Neuronal stem cell (in vitro differentiated cells): ENCODE results near the gene AVEN.

Experiments used
- DNase-seq: peaks from one replicate; pipeline ENCODE4 v3.0.0-alpha.2; 2013; ENCODE audit warnings: low spot score
- H2AFZ ChIP-seq: one replicate; pipeline ENCODE4 v1.6.1; 2013; ENCODE audit warnings: mild to moderate bottlenecking, low read length, inconsistent platforms
- H2AK5ac ChIP-seq: 2 replicates; pipeline ENCODE4 v1.6.1; 2013; ENCODE audit warnings: low read depth, mild to moderate bottlenecking, inconsistent platforms, low read length, moderate library complexity, mixed read lengths
- H2BK120ac ChIP-seq: 2 replicates; pipeline ENCODE4 v1.6.1; 2013; ENCODE audit warnings: low read depth, mild to moderate bottlenecking, inconsistent platforms, low read length, moderate library complexity, mixed read lengths
- H2BK12ac ChIP-seq: one replicate; pipeline ENCODE4 v1.6.1; 2013; ENCODE audit warnings: low read length, inconsistent platforms
- H2BK15ac ChIP-seq: 2 replicates; pipeline ENCODE4 v1.6.1; 2013; ENCODE audit warnings: mild to moderate bottlenecking, low read length, inconsistent platforms, mixed read lengths
- H2BK5ac ChIP-seq: one replicate; pipeline ENCODE4 v1.6.1; 2013; ENCODE audit warnings: inconsistent platforms, mild to moderate bottlenecking, low read length, moderate library complexity
- H3K14ac ChIP-seq: one replicate; pipeline ENCODE4 v1.6.1; 2013; ENCODE audit warnings: low read length, inconsistent platforms
- H3K18ac ChIP-seq: 2 replicates; pipeline ENCODE4 v1.6.1; 2013; ENCODE audit warnings: low read length, inconsistent platforms
- H3K23ac ChIP-seq: 2 replicates; pipeline ENCODE4 v1.6.1; 2013; ENCODE audit warnings: low read depth, mild to moderate bottlenecking, mixed read lengths, low read length, inconsistent platforms; ENCODE audit not compliant: poor library complexity
- H3K27ac ChIP-seq: replicated peaks from 3 replicates; pipeline ENCODE4 v1.5.1; 2013; ENCODE audit warnings: low read length, inconsistent platforms
- H3K27me3 ChIP-seq, 3 experiments: 2 replicates each; pipeline ENCODE4 v1.6.1; 2013; ENCODE audit warnings: low read length in 3 of 3, mild to moderate bottlenecking in 2 of 3, inconsistent platforms in 1 of 3, low read depth in 1 of 3, mixed read lengths in 1 of 3, moderate library complexity in 1 of 3; ENCODE audit not compliant: control insufficient read depth in 3 of 3, insufficient read depth in 3 of 3
- H3K36me3 ChIP-seq, 2 donors: replicated peaks in 1 of 2; 2 replicates each; pipeline ENCODE4 v1.6.1; 2013; ENCODE audit warnings: low read length in 2 of 2; ENCODE audit not compliant: control insufficient read depth in 2 of 2, insufficient read depth in 2 of 2
- H3K4ac ChIP-seq: 2 replicates; pipeline ENCODE4 v1.6.1; 2013; ENCODE audit warnings: inconsistent platforms, mild to moderate bottlenecking, low read length, moderate library complexity
- H3K4me1 ChIP-seq, 2 donors: 1 replicate in 1 of 2; 2 replicates in 1 of 2; pipeline ENCODE4 v1.6.1; 2013; ENCODE audit warnings: low read length in 2 of 2, low read depth in 1 of 2; ENCODE audit not compliant: control insufficient read depth in 2 of 2, insufficient read depth in 1 of 2
- H3K4me2 ChIP-seq: one replicate; pipeline ENCODE4 v1.6.1; 2013; ENCODE audit warnings: mild to moderate bottlenecking, low read length, inconsistent platforms; ENCODE audit not compliant: insufficient read depth, poor library complexity, severe bottlenecking
- H3K4me3 ChIP-seq, 2 donors: 2 replicates each; pipeline ENCODE4 v1.5.1; 2013; ENCODE audit warnings: low read length in 2 of 2, mild to moderate bottlenecking in 2 of 2, inconsistent platforms in 1 of 2, moderate library complexity in 1 of 2
- H3K79me1 ChIP-seq: one replicate; pipeline ENCODE4 v1.6.1; 2013; ENCODE audit warnings: low read depth, mild to moderate bottlenecking, inconsistent platforms, low read length, moderate library complexity
- H3K9ac ChIP-seq: one replicate; pipeline ENCODE4 v1.6.1; 2013; ENCODE audit warnings: mild to moderate bottlenecking, low read depth, low read length, inconsistent platforms; ENCODE audit not compliant: poor library complexity
- H3K9me3 ChIP-seq, 2 donors: replicated peaks in 1 of 2; 2 replicates each; pipeline versions ENCODE3 to v1.6.1; 2013; ENCODE audit warnings: low read length in 2 of 2, mild to moderate bottlenecking in 2 of 2, inconsistent platforms in 1 of 2, low read depth in 1 of 2, mixed read lengths in 1 of 2, moderate library complexity in 1 of 2; ENCODE audit not compliant: control insufficient read depth in 2 of 2, insufficient read depth in 1 of 2
- H4K8ac ChIP-seq: one replicate; pipeline ENCODE4 v1.6.1; 2013; ENCODE audit warnings: low read depth, mild to moderate bottlenecking, inconsistent platforms, low read length, moderate library complexity
- H4K91ac ChIP-seq: one replicate; pipeline ENCODE4 v1.6.1; 2013; ENCODE audit warnings: low read length, low read depth, mild to moderate bottlenecking, inconsistent platforms; ENCODE audit not compliant: poor library complexity
- WGBS, 2 donors: extraction: QIAGEN DNeasy Blood & Tissue Kit; methylation state at CpG; one replicate each; pipeline ENCODE4 v1.1.7; 2013; ENCODE audit warnings: missing lambda C conversion rate in 2 of 2, mixed read lengths in 1 of 2; ENCODE audit not compliant: insufficient read length in 2 of 2, insufficient replicate concordance in 1 of 2; ENCODE audit errors: extremely low coverage in 2 of 2; 5-methylcytosine and 5-hydroxymethylcytosine counted together

Gene AVEN

GRCh38 chr15:33960549-33960935 is 78.5 kb downstream of the AVEN start:
- H3K4me2 ChIP-seq, result no peak overlapping the region
- no peak overlapping the region for H4K91ac ChIP-seq
- H3K4me1 ChIP-seq, result peaks cover 0 to 14% of the 10 kb centered on the region in 2 donors
- DNase-seq, result no peak
- H2AFZ ChIP-seq, result no peak overlapping the region
- no peak overlapping the region for H3K27ac ChIP-seq
- whole genome bisulfite sequencing, 2 donors, result no CpG with 5 or more reads among the region's 3 CpGs
- no peaks in the 10 kb centered on the region for H3K9me3 ChIP-seq
- no peak overlapping the region for H2BK5ac ChIP-seq
- no peak overlapping the region for H3K4me3 ChIP-seq
- no peak overlapping the region for H3K18ac ChIP-seq
- no peak overlapping the region for H3K4ac ChIP-seq
- H3K27me3 ChIP-seq, result no peaks in the 10 kb centered on the region
- no peak overlapping the region for H4K8ac ChIP-seq
- no peak overlapping the region for H2BK120ac ChIP-seq
- H3K36me3 ChIP-seq, result no peaks in the 10 kb centered on the region
- no peak overlapping the region for H3K9ac ChIP-seq
- H3K14ac ChIP-seq, result no peak overlapping the region
- no peak overlapping the region for H2BK15ac ChIP-seq
- H3K79me1 ChIP-seq, result no peaks in the 10 kb centered on the region
- no peak overlapping the region for H2AK5ac ChIP-seq
- H3K23ac ChIP-seq, result no peak overlapping the region
- no peak overlapping the region for H2BK12ac ChIP-seq

GRCh38 chr15:33959844-33960548 is 79.0 kb downstream of the AVEN start:
- H3K36me3 ChIP-seq, result no peaks in the 10 kb centered on the region
- H3K4me2 ChIP-seq, result no peak overlapping the region
- no peaks in the 10 kb centered on the region for H3K79me1 ChIP-seq
- H2AK5ac ChIP-seq, result no peak overlapping the region
- no peak overlapping the region for H3K14ac ChIP-seq
- no peak overlapping the region for H3K4me3 ChIP-seq
- H3K4ac ChIP-seq, result no peak overlapping the region
- H3K27me3 ChIP-seq, result no peaks in the 10 kb centered on the region
- no peak overlapping the region for H2BK120ac ChIP-seq
- no CpG with 5 or more reads among the region's 7 CpGs for WGBS, 2 donors
- no peak overlapping the region for H4K91ac ChIP-seq
- H3K4me1 ChIP-seq, result peaks cover 0 to 14% of the 10 kb centered on the region in 2 donors
- no peak for DNase-seq
- no peak overlapping the region for H3K23ac ChIP-seq
- no peak overlapping the region for H2BK15ac ChIP-seq
- no peak overlapping the region for H3K9ac ChIP-seq
- H4K8ac ChIP-seq, result no peak overlapping the region
- no peak overlapping the region for H3K18ac ChIP-seq
- H2BK12ac ChIP-seq, result no peak overlapping the region
- no peak overlapping the region for H2AFZ ChIP-seq
- H2BK5ac ChIP-seq, result no peak overlapping the region
- no peak overlapping the region for H3K27ac ChIP-seq
- H3K9me3 ChIP-seq, result no peaks in the 10 kb centered on the region

GRCh38 chr15:33956397-33956796 is 82.6 kb downstream of the AVEN start:
- no peak overlapping the region for H3K23ac ChIP-seq
- H2AK5ac ChIP-seq, result no peak overlapping the region
- no peak overlapping the region for H3K27ac ChIP-seq
- H2BK12ac ChIP-seq, result no peak overlapping the region
- no peak overlapping the region for H3K4me2 ChIP-seq
- H3K18ac ChIP-seq, result no peak overlapping the region
- H3K9ac ChIP-seq, result no peak overlapping the region
- H3K4ac ChIP-seq, result no peak overlapping the region
- H2BK15ac ChIP-seq, result no peak overlapping the region
- H2BK5ac ChIP-seq, result no peak overlapping the region
- H2AFZ ChIP-seq, result no peak overlapping the region
- H2BK120ac ChIP-seq, result no peak overlapping the region
- peaks cover 0 to 14% of the 10 kb centered on the region in 2 donors for H3K4me1 ChIP-seq
- H3K79me1 ChIP-seq, result no peaks in the 10 kb centered on the region
- no CpG with 5 or more reads among the region's 1 CpG for WGBS, 2 donors
- H4K8ac ChIP-seq, result no peak overlapping the region
- no peaks in the 10 kb centered on the region for H3K9me3 ChIP-seq
- no peak overlapping the region for H4K91ac ChIP-seq
- no peaks in the 10 kb centered on the region for H3K27me3 ChIP-seq
- no peaks in the 10 kb centered on the region for H3K36me3 ChIP-seq
- H3K4me3 ChIP-seq, result no peak overlapping the region
- no peak for DNase-seq
- H3K14ac ChIP-seq, result no peak overlapping the region

- H3K18ac ChIP-seq, result no peak overlapping the region
- no peak overlapping the region for H2BK12ac ChIP-seq
- H3K4me2 ChIP-seq, result no peak overlapping the region
- H3K23ac ChIP-seq, result no peak overlapping the region
- H3K27ac ChIP-seq, result no peak overlapping the region
- H2AFZ ChIP-seq, result no peak overlapping the region
- no peak overlapping the region for H2BK120ac ChIP-seq
- DNase-seq, result no peak
- H3K27me3 ChIP-seq, result no peaks in the 10 kb centered on the region
- H2AK5ac ChIP-seq, result no peak overlapping the region
- H4K8ac ChIP-seq, result no peak overlapping the region
- H3K9ac ChIP-seq, result no peak overlapping the region
- no peak overlapping the region for H3K4ac ChIP-seq
- no peaks in the 10 kb centered on the region for H3K9me3 ChIP-seq
- WGBS, 2 donors, result no CpG with 5 or more reads among the region's 10 CpGs
- H2BK5ac ChIP-seq, result no peak overlapping the region
- no peaks in the 10 kb centered on the region for H3K79me1 ChIP-seq
- H2BK15ac ChIP-seq, result no peak overlapping the region
- H3K36me3 ChIP-seq, result no peaks in the 10 kb centered on the region
- H3K4me3 ChIP-seq, result no peak overlapping the region
- peaks cover 0 to 14% of the 10 kb centered on the region in 2 donors for H3K4me1 ChIP-seq
- H3K14ac ChIP-seq, result no peak overlapping the region
- no peak overlapping the region for H4K91ac ChIP-seq
These were observed 83.1 kb downstream of the AVEN start for GRCh38 chr15:33955945-33956344.
